ENCODE data around the gene TJAP1. TPM values are rescaled to one million over a fixed set of nuclear protein-coding genes. Genes with fewer than 3 reads are reported as not detected.

The TJAP1 gene
- total RNA-seq, 1 experiment from 2014 or later = 50.5 TPM

DNA sequence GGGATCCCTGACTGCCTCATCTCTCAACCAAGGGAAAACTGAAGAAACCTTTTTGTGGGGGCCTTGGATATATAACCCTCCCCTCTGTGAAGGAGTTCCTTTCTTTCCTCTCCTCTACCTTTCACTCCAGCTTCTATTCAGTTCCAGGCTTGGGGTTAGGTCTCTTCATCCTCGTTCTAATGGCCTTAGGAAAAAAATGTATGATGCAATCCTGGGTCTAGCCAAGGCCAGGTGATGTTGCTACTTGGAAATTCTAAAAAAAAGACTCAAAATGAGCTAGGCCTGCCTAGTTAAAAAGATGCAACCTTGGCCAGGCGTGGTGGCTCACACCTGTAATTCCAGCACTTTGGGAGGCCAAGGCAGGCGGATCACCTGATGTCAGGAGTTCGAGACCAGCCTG lies 42.4 kb upstream of the TJAP1 start:
- no peaks in the 10 kb centered on the region for H4K20me1 ChIP-seq (ENCODE audit: insufficient read depth)
- no peak for DNase-seq
- BruUV-seq (replicated peaks) = no TSS peak
- no peaks in the 10 kb centered on the region for H3K9me3 ChIP-seq (ENCODE audit: insufficient read depth, low read depth)
- no peaks in the 10 kb centered on the region for H3K27me3 ChIP-seq (ENCODE audit: insufficient read depth, low read depth)
- TF ChIP-seq EZH2 (IDR thresholded peaks at IDR 0.05; ENCODE audit: low read depth) (no peak), CTCF (conservative IDR thresholded peaks at IDR 0.05) (no peak)
- CTCF ChIA-PET = no interaction called here
- no peaks in the 10 kb centered on the region for H3K36me3 ChIP-seq (ENCODE audit: low read depth)
- peaks cover 29% of the 10 kb centered on the region for H3F3A ChIP-seq (ENCODE audit: insufficient read depth, low read depth)
- no peak overlapping the region for H3K4me3 ChIP-seq
- H3K9me2 ChIP-seq (ENCODE audit: insufficient read depth) = no peaks in the 10 kb centered on the region
- peak overlapping the region; percentile 1; the same call in 1 of the 2 replicates for H3K27ac ChIP-seq
- H3K79me2 ChIP-seq (ENCODE audit: low read depth) = peaks cover 5% of the 10 kb centered on the region; the same call in 1 of the 2 replicates
- POLR2A ChIA-PET (ENCODE audit: unreplicated experiment) = no interaction called here
- 0 out of 2 replicates have a peak overlapping the region, but pooled peaks have one; percentile 63 for H3K4me2 ChIP-seq
- H2AFZ ChIP-seq = no peak overlapping the region
- peaks cover 36% of the 10 kb centered on the region for H3K4me1 ChIP-seq (replicated peaks; ENCODE audit: insufficient read depth)
- intact Hi-C loops (cut with micrococcal nuclease; ENCODE audit: unreplicated experiment) = loop anchor here (10.0 kb wide), 1 partner anchor 60 kb away; no protein-coding TSS in a partner anchor

DNA sequence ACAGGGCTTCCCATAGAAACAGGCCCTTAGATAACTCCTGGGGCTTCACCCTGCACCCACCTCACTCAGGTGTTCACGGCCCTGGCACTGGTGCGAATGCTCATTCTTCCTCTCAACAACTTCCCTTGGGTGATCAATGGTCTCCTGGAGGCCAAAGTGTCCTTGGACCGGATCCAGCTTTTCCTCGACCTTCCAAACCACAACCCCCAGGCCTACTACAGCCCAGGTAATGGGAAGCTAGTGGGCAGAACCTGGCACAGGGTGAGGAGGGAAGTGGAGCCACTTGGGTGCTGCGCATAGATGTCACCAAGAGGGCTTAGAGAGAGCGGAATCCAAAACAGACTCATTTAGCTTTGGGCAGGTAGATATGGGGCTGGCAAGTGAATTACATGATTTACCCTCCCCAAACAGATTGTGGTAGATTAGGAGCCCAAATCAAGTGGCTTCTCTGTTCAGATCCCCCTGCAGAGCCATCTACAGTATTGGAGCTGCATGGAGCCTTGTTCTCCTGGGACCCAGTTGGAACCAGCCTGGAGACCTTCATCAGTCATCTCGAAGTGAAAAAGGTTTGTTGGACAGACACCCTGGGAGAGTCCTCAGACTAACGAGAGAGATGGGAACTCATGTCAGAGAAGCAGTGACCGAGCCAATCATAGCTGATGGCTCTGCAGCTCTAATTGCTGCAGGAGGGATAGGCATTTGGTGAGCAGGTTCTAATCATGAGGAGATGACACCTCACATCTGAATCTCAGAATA lies 41.5 kb upstream of the TJAP1 start:
- no TSS peak for BruUV-seq (replicated peaks)
- peak overlapping the region; percentile 63 for H3K4me2 ChIP-seq
- peaks cover 29% of the 10 kb centered on the region for H3F3A ChIP-seq (ENCODE audit: insufficient read depth, low read depth)
- H3K79me2 ChIP-seq (ENCODE audit: low read depth) = no peaks in the 10 kb centered on the region
- DNase-seq = peak in 1 of 2 experiments; percentile 42
- no peaks in the 10 kb centered on the region for H3K9me3 ChIP-seq (ENCODE audit: insufficient read depth, low read depth)
- H3K27ac ChIP-seq = peak overlapping the region; percentile 79
- no peaks in the 10 kb centered on the region for H3K9me2 ChIP-seq (ENCODE audit: insufficient read depth)
- H3K27me3 ChIP-seq (ENCODE audit: insufficient read depth, low read depth) = no peaks in the 10 kb centered on the region
- no peak overlapping the region for H2AFZ ChIP-seq
- no peaks in the 10 kb centered on the region for H4K20me1 ChIP-seq (ENCODE audit: insufficient read depth)
- intact Hi-C loops (cut with micrococcal nuclease; ENCODE audit: unreplicated experiment) = loop anchor here (10.0 kb wide), 1 partner anchor 59 kb away; no protein-coding TSS in a partner anchor
- ChIA-PET CTCF (interaction anchor here (1.1 to 1.9 kb wide), 2 partner anchors 22 to 61 kb away, joined by 4 to 11 read pairs; no protein-coding TSS in a partner anchor), POLR2A (ENCODE audit: unreplicated experiment) (interaction anchor here (0.5 to 1.6 kb wide), 8 partner anchors 8 to 1563 kb away, joined by 3 to 16 read pairs (median 6); partner anchors contain the start of genes ABCC10, HSP90AB1 and ZNF318)
- no peaks in the 10 kb centered on the region for H3K36me3 ChIP-seq (ENCODE audit: low read depth)
- TF ChIP-seq CTCF (conservative IDR thresholded peaks at IDR 0.05) (no peak), EZH2 (IDR thresholded peaks at IDR 0.05; ENCODE audit: low read depth) (no peak)
- peaks cover 36% of the 10 kb centered on the region for H3K4me1 ChIP-seq (replicated peaks; ENCODE audit: insufficient read depth)
- no peak overlapping the region for H3K4me3 ChIP-seq

- no peaks in the 10 kb centered on the region for H3K9me3 ChIP-seq (ENCODE audit: insufficient read depth, low read depth)
- H3K4me1 ChIP-seq (replicated peaks; ENCODE audit: insufficient read depth) = peaks cover 36% of the 10 kb centered on the region
- ChIA-PET POLR2A (ENCODE audit: unreplicated experiment) (interaction anchor here (0.6 to 1.6 kb wide), 6 partner anchors 9 to 1345 kb away, joined by 3 to 10 read pairs (median 6); partner anchors contain the start of genes ABCC10, HSP90AB1 and ZNF318), CTCF (interaction anchor here (1.1 to 1.9 kb wide), 2 partner anchors 21 to 60 kb away, joined by 4 to 11 read pairs; no protein-coding TSS in a partner anchor)
- intact Hi-C loops (cut with micrococcal nuclease; ENCODE audit: unreplicated experiment) = loop anchor here (10.0 kb wide), 1 partner anchor 58 kb away; no protein-coding TSS in a partner anchor
- H3K9me2 ChIP-seq (ENCODE audit: insufficient read depth) = no peaks in the 10 kb centered on the region
- DNase-seq = peak; percentile 85 to 95
- BruUV-seq (replicated peaks) = no TSS peak
- H3K4me3 ChIP-seq = peak overlapping the region; percentile 9; the same call in 1 of the 2 replicates
- H3K27me3 ChIP-seq (ENCODE audit: insufficient read depth, low read depth) = no peaks in the 10 kb centered on the region
- TF ChIP-seq CTCF (conservative IDR thresholded peaks at IDR 0.05) (no peak), EZH2 (IDR thresholded peaks at IDR 0.05; ENCODE audit: low read depth) (no peak)
- no peaks in the 10 kb centered on the region for H3K36me3 ChIP-seq (ENCODE audit: low read depth)
- H3K79me2 ChIP-seq (ENCODE audit: low read depth) = no peaks in the 10 kb centered on the region
- no peak overlapping the region for H2AFZ ChIP-seq
- no peaks in the 10 kb centered on the region for H4K20me1 ChIP-seq (ENCODE audit: insufficient read depth)
- peak overlapping the region; percentile 79 for H3K27ac ChIP-seq
- peaks cover 29% of the 10 kb centered on the region for H3F3A ChIP-seq (ENCODE audit: insufficient read depth, low read depth)
- peak overlapping the region; percentile 63 for H3K4me2 ChIP-seq
Measured at GRCh38 chr6:43436577-43437282, 40.6 kb upstream of the TJAP1 start.
